ENCODE measurements around the gene PRRC2B. TPM values are rescaled to one million over a fixed set of nuclear protein-coding genes. Genes with fewer than 3 reads are reported as not detected.

The PRRC2B gene
- total and polyA plus RNA-seq, 2 experiments from 2014 or later: 30.9 to 53.7 TPM

- Histone ChIP-seq H3K9ac (no peak overlapping the region), H3K9me2 (ENCODE audit: insufficient read depth) (no peaks in the 10 kb centered on the region), H3K27ac (no peak overlapping the region), H3K4me3 (no peak overlapping the region), H3K4me2 (ENCODE audit: unreplicated experiment) (no peak overlapping the region), H3F3A (ENCODE audit: insufficient read depth) (no peaks in the 10 kb centered on the region), H3K4me1 (ENCODE audit: insufficient read depth) (no peaks in the 10 kb centered on the region), H4K20me1 (ENCODE audit: insufficient read depth) (no peaks in the 10 kb centered on the region), H3K79me2 (ENCODE audit: insufficient read depth) (peaks cover 78% of the 10 kb centered on the region), H3K36me3 (ENCODE audit: low read depth) (peaks cover 58% of the 10 kb centered on the region), H2AFZ (no peak overlapping the region), H3K9me3 (ENCODE audit: low read depth) (no peaks in the 10 kb centered on the region), H3K27me3 (replicated peaks; ENCODE audit: insufficient read depth) (no peaks in the 10 kb centered on the region)
- 84 to 85% methylated on average over 15 to 16 of the region's 16 CpGs for WGBS, 2 experiments (ENCODE audit: low coverage in 1 of 2, low lambda C conversion rate in 2 of 2, missing lambda C conversion rate in 2 of 2)
- no peak for DNase-seq
- in situ Hi-C loops (cut with MboI): no loop called here
- TF ChIP-seq EZH2phosphoT487 (IDR thresholded peaks at IDR 0.05; ENCODE audit: insufficient read depth, low read depth) (no peak), EZH2 (IDR thresholded peaks at IDR 0.05; ENCODE audit: insufficient read depth, poor library complexity, severe bottlenecking) (no peak)
These were observed 80.8 kb downstream of the PRRC2B start for GRCh38 chr9:131474711-131475110.

- Histone ChIP-seq H4K20me1 (ENCODE audit: insufficient read depth) (no peaks in the 10 kb centered on the region), H3F3A (ENCODE audit: insufficient read depth) (no peaks in the 10 kb centered on the region), H3K36me3 (ENCODE audit: low read depth) (peaks cover 65% of the 10 kb centered on the region), H3K4me1 (ENCODE audit: insufficient read depth) (no peaks in the 10 kb centered on the region), H3K27me3 (replicated peaks; ENCODE audit: insufficient read depth) (no peaks in the 10 kb centered on the region), H3K9me2 (ENCODE audit: insufficient read depth) (no peaks in the 10 kb centered on the region), H3K9ac (no peak overlapping the region), H3K79me2 (ENCODE audit: insufficient read depth) (peaks cover 78% of the 10 kb centered on the region), H3K4me3 (no peak overlapping the region), H3K4me2 (ENCODE audit: unreplicated experiment) (no peak overlapping the region), H3K27ac (no peak overlapping the region), H3K9me3 (ENCODE audit: low read depth) (no peaks in the 10 kb centered on the region), H2AFZ (no peak overlapping the region)
- DNase-seq: no peak
- 89 to 93% methylated on average over 43 to 46 of the region's 46 CpGs for WGBS, 2 experiments (ENCODE audit: low coverage in 1 of 2, low lambda C conversion rate in 2 of 2, missing lambda C conversion rate in 2 of 2)
- in situ Hi-C loops (cut with MboI): no loop called here
- TF ChIP-seq EZH2 (IDR thresholded peaks at IDR 0.05; ENCODE audit: insufficient read depth, poor library complexity, severe bottlenecking): no peak
- TF ChIP-seq EZH2phosphoT487 (IDR thresholded peaks at IDR 0.05; ENCODE audit: insufficient read depth, low read depth): no peak
These were observed 81.4 kb downstream of the PRRC2B start for GRCh38 chr9:131475111-131475955.

- H3K9ac ChIP-seq: no peak overlapping the region
- peak; percentile 32 for DNase-seq
- H4K20me1 ChIP-seq (ENCODE audit: insufficient read depth): no peaks in the 10 kb centered on the region
- no peaks in the 10 kb centered on the region for H3F3A ChIP-seq (ENCODE audit: insufficient read depth)
- no peak overlapping the region for H3K4me3 ChIP-seq
- no peak overlapping the region for H2AFZ ChIP-seq
- no peak overlapping the region for H3K4me2 ChIP-seq (ENCODE audit: unreplicated experiment)
- H3K9me3 ChIP-seq (ENCODE audit: low read depth): no peaks in the 10 kb centered on the region
- WGBS, 2 experiments (ENCODE audit: low coverage in 1 of 2, low lambda C conversion rate in 2 of 2, missing lambda C conversion rate in 2 of 2): 89 to 90% methylated on average over 32 to 40 of the region's 40 CpGs
- H3K27me3 ChIP-seq (replicated peaks; ENCODE audit: insufficient read depth): no peaks in the 10 kb centered on the region
- TF ChIP-seq EZH2 (IDR thresholded peaks at IDR 0.05; ENCODE audit: insufficient read depth, poor library complexity, severe bottlenecking) (no peak), EZH2phosphoT487 (IDR thresholded peaks at IDR 0.05; ENCODE audit: insufficient read depth, low read depth) (no peak)
- no peak overlapping the region for H3K27ac ChIP-seq
- H3K36me3 ChIP-seq (ENCODE audit: low read depth): peaks cover 69% of the 10 kb centered on the region
- H3K4me1 ChIP-seq (ENCODE audit: insufficient read depth): no peaks in the 10 kb centered on the region
- H3K79me2 ChIP-seq (ENCODE audit: insufficient read depth): peaks cover 76% of the 10 kb centered on the region
- no peaks in the 10 kb centered on the region for H3K9me2 ChIP-seq (ENCODE audit: insufficient read depth)
- in situ Hi-C loops (cut with MboI): no loop called here
These were observed 82.3 kb downstream of the PRRC2B start for GRCh38 chr9:131475956-131476776.

- H4K20me1 ChIP-seq (ENCODE audit: insufficient read depth): no peaks in the 10 kb centered on the region
- WGBS, 2 experiments (ENCODE audit: low coverage in 1 of 2, low lambda C conversion rate in 2 of 2, missing lambda C conversion rate in 2 of 2): 84 to 90% methylated on average over 17 of the region's 18 CpGs
These were observed 83.0 kb downstream of the PRRC2B start for GRCh38 chr9:131476777-131477345.

More at GRCh38 chr9:131476777-131477345, 83.0 kb downstream of the PRRC2B start:
- H3K27ac ChIP-seq: no peak overlapping the region
- H3K4me2 ChIP-seq (ENCODE audit: unreplicated experiment): no peak overlapping the region
- H2AFZ ChIP-seq: no peak overlapping the region
- peaks cover 62% of the 10 kb centered on the region for H3K36me3 ChIP-seq (ENCODE audit: low read depth)
- in situ Hi-C loops (cut with MboI): no loop called here
- H3K9ac ChIP-seq: no peak overlapping the region
- H3F3A ChIP-seq (ENCODE audit: insufficient read depth): no peaks in the 10 kb centered on the region
- TF ChIP-seq EZH2 (IDR thresholded peaks at IDR 0.05; ENCODE audit: insufficient read depth, poor library complexity, severe bottlenecking) (no peak), EZH2phosphoT487 (IDR thresholded peaks at IDR 0.05; ENCODE audit: insufficient read depth, low read depth) (no peak)
- no peaks in the 10 kb centered on the region for H3K27me3 ChIP-seq (replicated peaks; ENCODE audit: insufficient read depth)
- DNase-seq: no peak
- H3K9me2 ChIP-seq (ENCODE audit: insufficient read depth): no peaks in the 10 kb centered on the region
- no peaks in the 10 kb centered on the region for H3K9me3 ChIP-seq (ENCODE audit: low read depth)
- no peak overlapping the region for H3K4me3 ChIP-seq
- H3K4me1 ChIP-seq (ENCODE audit: insufficient read depth): no peaks in the 10 kb centered on the region
- H3K79me2 ChIP-seq (ENCODE audit: insufficient read depth): peaks cover 69% of the 10 kb centered on the region
